GM23338 (cell line): Measurements from ENCODE around the gene IL9. TPM values are rescaled to one million over a fixed set of nuclear protein-coding genes. Genes with fewer than 3 reads are reported as not detected.

ENCODE experiments used
- ATAC-seq: fragments of 200-7000 bp; cut with Tn5 transposase; 3 replicates; pipeline ENCODE4 v1.9.1; 2020
- DNase-seq: peaks from one replicate; pipeline ENCODE4 v3.0.0-alpha.2; 2015; ENCODE audit warnings: low spot score
- H2AFZ ChIP-seq: fragments of 200-600 bp; sonication (generic); 2 replicates; pipeline ENCODE4 v1.8.0; 2016; ENCODE audit warnings: antibody characterized with exemption, mild to moderate bottlenecking, moderate library complexity
- H3F3A ChIP-seq: fragments of 200-600 bp; sonication (generic); replicated peaks from 2 replicates; pipeline ENCODE4 v1.8.0; 2017; ENCODE audit warnings: antibody characterized with exemption, mixed run types, low read depth
- H3K27ac ChIP-seq: fragments of 200-600 bp; sonication (generic); 2 replicates; pipeline ENCODE4 v1.6.1; 2016; ENCODE audit warnings: low read depth
- H3K27me3 ChIP-seq: fragments of 200-600 bp; sonication (generic); 2 replicates; pipeline ENCODE4 v1.8.0; 2016; ENCODE audit warnings: mild to moderate bottlenecking, mixed run types, moderate library complexity; ENCODE audit not compliant: insufficient read depth
- H3K36me3 ChIP-seq: fragments of 200-600 bp; sonication (generic); 2 replicates; pipeline ENCODE4 v1.8.0; 2016; ENCODE audit warnings: mild to moderate bottlenecking; ENCODE audit not compliant: insufficient read depth
- H3K4me1 ChIP-seq: fragments of 200-600 bp; sonication (generic); 2 replicates; pipeline ENCODE4 v1.8.0; 2016; ENCODE audit warnings: mild to moderate bottlenecking, moderate library complexity; ENCODE audit not compliant: insufficient read depth
- H3K4me2 ChIP-seq: fragments of 200-600 bp; sonication (generic); 2 replicates; pipeline ENCODE4 v1.7.1; 2017; ENCODE audit warnings: mixed run types
- H3K4me3 ChIP-seq: fragments of 200-600 bp; sonication (generic); 2 replicates; pipeline ENCODE4 v1.6.1; 2016; ENCODE audit warnings: mixed run types
- H3K79me2 ChIP-seq: fragments of 200-600 bp; sonication (generic); replicated peaks from 2 replicates; pipeline ENCODE4 v1.8.0; 2017; ENCODE audit warnings: mild to moderate bottlenecking; ENCODE audit not compliant: insufficient read depth
- H3K9me2 ChIP-seq: fragments of 200-600 bp; sonication (generic); 2 replicates; pipeline ENCODE4 v1.8.0; 2017; ENCODE audit not compliant: insufficient read depth
- H4K20me1 ChIP-seq: fragments of 200-600 bp; sonication (generic); replicated peaks from 2 replicates; pipeline ENCODE4 v1.8.0; 2017; ENCODE audit warnings: mild to moderate bottlenecking; ENCODE audit not compliant: insufficient read depth
- H3K27ac Mint-ChIP-seq: 2 replicates; pipeline ENCODE4 v1.8.0; 2020; ENCODE audit warnings: inconsistent platforms, mild to moderate bottlenecking, moderate library complexity, mixed read lengths
- H3K27me3 Mint-ChIP-seq: 3 replicates; pipeline ENCODE4 v1.8.0; 2022; ENCODE audit warnings: low read depth, mild to moderate bottlenecking, moderate library complexity, mixed read lengths, inconsistent platforms; ENCODE audit not compliant: insufficient read depth, poor library complexity
- H3K36me3 Mint-ChIP-seq: 3 replicates; pipeline ENCODE4 v1.8.0; 2021; ENCODE audit warnings: low read depth, mild to moderate bottlenecking, inconsistent platforms, moderate library complexity, mixed read lengths
- H3K4me1 Mint-ChIP-seq: 3 replicates; pipeline ENCODE4 v1.8.0; 2020; ENCODE audit warnings: mild to moderate bottlenecking, inconsistent platforms, mixed read lengths
- H3K4me3 Mint-ChIP-seq: 3 replicates; pipeline ENCODE4 v1.8.0; 2021; ENCODE audit warnings: moderate library complexity, mild to moderate bottlenecking, inconsistent platforms, mixed read lengths
- H3K9me3 Mint-ChIP-seq: 3 replicates; pipeline ENCODE4 v1.8.0; 2020; ENCODE audit warnings: moderate library complexity, mild to moderate bottlenecking, inconsistent platforms, mixed read lengths
- CREB1 ChIP-seq: fragments of 250-450 bp; sonication (Bioruptor Pico); IDR thresholded peaks from 2 replicates; pipeline ENCODE4 v1.5.0; 2020; ENCODE audit warnings: low read depth, mild to moderate bottlenecking, moderate library complexity
- CTCF ChIP-seq, 2 experiments: fragments of 200-600 bp in 1 of 2; sonication (generic) in 1 of 2; conservative IDR thresholded peaks; 2 replicates each; pipeline versions ENCODE4 v1.5.1 to v1.6.1; 2016 to 2017; ENCODE audit warnings: antibody characterized with exemption in 2 of 2, low read depth in 2 of 2, mild to moderate bottlenecking in 2 of 2, moderate library complexity in 1 of 2
- EZH2 ChIP-seq: fragments of 200-600 bp; sonication (generic); IDR thresholded peaks from one replicate; pipeline ENCODE4 v1.8.0; 2017; ENCODE audit warnings: antibody characterized with exemption, mild to moderate bottlenecking, low read depth; ENCODE audit not compliant: unreplicated experiment
- EZH2phosphoT487 ChIP-seq: fragments of 200-600 bp; sonication (generic); IDR thresholded peaks from one replicate; pipeline ENCODE4 v1.8.1; 2018; ENCODE audit warnings: antibody characterized with exemption; ENCODE audit not compliant: unreplicated experiment
- JUNB ChIP-seq: IDR thresholded peaks from one replicate; pipeline ENCODE4 v1.6.1; 2016; ENCODE audit warnings: antibody characterized with exemption; ENCODE audit not compliant: unreplicated experiment
- NANOG ChIP-seq: IDR thresholded peaks from 2 replicates; pipeline ENCODE4 v1.6.1; 2016; ENCODE audit warnings: antibody characterized with exemption, borderline replicate concordance
- POLR2AphosphoS5 ChIP-seq: IDR thresholded peaks from 2 replicates; pipeline ENCODE4 v1.6.1; 2016; ENCODE audit warnings: antibody characterized with exemption, low read depth
- STAT1 ChIP-seq: IDR thresholded peaks from one replicate; pipeline ENCODE4 v1.6.1; 2016; ENCODE audit warnings: antibody characterized with exemption; ENCODE audit not compliant: unreplicated experiment
- ZNF114 ChIP-seq: fragments of 250-450 bp; sonication (Bioruptor Pico); IDR thresholded peaks from 2 replicates; pipeline ENCODE4 v1.5.0; 2020; ENCODE audit warnings: mild to moderate bottlenecking, moderate library complexity
- ZNF331 ChIP-seq: fragments of 250-450 bp; sonication (Bioruptor Pico); IDR thresholded peaks from 2 replicates; pipeline ENCODE4 v1.5.0; 2020; ENCODE audit warnings: low read depth, mild to moderate bottlenecking, moderate library complexity
- ZNF462 ChIP-seq: fragments of 250-450 bp; sonication (Bioruptor Pico); IDR thresholded peaks from 2 replicates; pipeline ENCODE4 v1.5.0; 2020; ENCODE audit warnings: mild to moderate bottlenecking, moderate library complexity
- polyA plus RNA-seq: library from polyadenylated mRNA; unstranded; fragments of >200 nt; fragmentation: Nextera tagmentation; extraction: Ambion mirVana; gene quantifications from 2 replicates; pipeline ENCODE4 v1.2.1, GENCODE V29; 2016
- total RNA-seq: library from RNA; depleted of rRNA; stranded (reverse); fragments of >200 nt; shearing (Covaris generic); gene quantifications from 2 replicates; pipeline ENCODE4 v1.2.3, GENCODE V29; 2014
- TF ChIP-seq, protein P1 (sequence below): IDR thresholded peaks from one replicate; pipeline ENCODE4 v1.6.1; 2018; ENCODE audit warnings: antibody characterized with exemption; ENCODE audit not compliant: unreplicated experiment
- TF ChIP-seq, protein P2 (sequence below): IDR thresholded peaks from 2 replicates; pipeline ENCODE4 v1.6.1; 2016; ENCODE audit warnings: antibody characterized with exemption

Gene IL9
- total and polyA plus RNA-seq, 2 experiments from 2014 or later, result not detected

- 0 out of 2 replicates have a peak, but pooled peaks cover 5% of the 10 kb centered on the region for H3K9me2 ChIP-seq
- Mint-ChIP-seq H3K27me3 (no peaks in the 10 kb centered on the region), H3K36me3 (no peaks in the 10 kb centered on the region), H3K27ac (no peak overlapping the region), H3K9me3 (no peaks in the 10 kb centered on the region), H3K4me3 (no peak overlapping the region), H3K4me1 (no peaks in the 10 kb centered on the region)
- H3K36me3 ChIP-seq, result no peaks in the 10 kb centered on the region
- H3F3A ChIP-seq, result no peaks in the 10 kb centered on the region
- H3K4me2 ChIP-seq, result no peak overlapping the region
- H4K20me1 ChIP-seq, result no peaks in the 10 kb centered on the region
- H3K27me3 ChIP-seq, result no peaks in the 10 kb centered on the region
- no peak overlapping the region for H3K27ac ChIP-seq
- no peaks in the 10 kb centered on the region for H3K4me1 ChIP-seq
- H2AFZ ChIP-seq, result no peak overlapping the region
- H3K4me3 ChIP-seq, result no peak overlapping the region
- TF ChIP-seq STAT1, result no peak
- TF ChIP-seq CREB1 (CRISPR knock-in tag), result no peak
- no peak for TF ChIP-seq NANOG
- TF ChIP-seq, protein P1, sequence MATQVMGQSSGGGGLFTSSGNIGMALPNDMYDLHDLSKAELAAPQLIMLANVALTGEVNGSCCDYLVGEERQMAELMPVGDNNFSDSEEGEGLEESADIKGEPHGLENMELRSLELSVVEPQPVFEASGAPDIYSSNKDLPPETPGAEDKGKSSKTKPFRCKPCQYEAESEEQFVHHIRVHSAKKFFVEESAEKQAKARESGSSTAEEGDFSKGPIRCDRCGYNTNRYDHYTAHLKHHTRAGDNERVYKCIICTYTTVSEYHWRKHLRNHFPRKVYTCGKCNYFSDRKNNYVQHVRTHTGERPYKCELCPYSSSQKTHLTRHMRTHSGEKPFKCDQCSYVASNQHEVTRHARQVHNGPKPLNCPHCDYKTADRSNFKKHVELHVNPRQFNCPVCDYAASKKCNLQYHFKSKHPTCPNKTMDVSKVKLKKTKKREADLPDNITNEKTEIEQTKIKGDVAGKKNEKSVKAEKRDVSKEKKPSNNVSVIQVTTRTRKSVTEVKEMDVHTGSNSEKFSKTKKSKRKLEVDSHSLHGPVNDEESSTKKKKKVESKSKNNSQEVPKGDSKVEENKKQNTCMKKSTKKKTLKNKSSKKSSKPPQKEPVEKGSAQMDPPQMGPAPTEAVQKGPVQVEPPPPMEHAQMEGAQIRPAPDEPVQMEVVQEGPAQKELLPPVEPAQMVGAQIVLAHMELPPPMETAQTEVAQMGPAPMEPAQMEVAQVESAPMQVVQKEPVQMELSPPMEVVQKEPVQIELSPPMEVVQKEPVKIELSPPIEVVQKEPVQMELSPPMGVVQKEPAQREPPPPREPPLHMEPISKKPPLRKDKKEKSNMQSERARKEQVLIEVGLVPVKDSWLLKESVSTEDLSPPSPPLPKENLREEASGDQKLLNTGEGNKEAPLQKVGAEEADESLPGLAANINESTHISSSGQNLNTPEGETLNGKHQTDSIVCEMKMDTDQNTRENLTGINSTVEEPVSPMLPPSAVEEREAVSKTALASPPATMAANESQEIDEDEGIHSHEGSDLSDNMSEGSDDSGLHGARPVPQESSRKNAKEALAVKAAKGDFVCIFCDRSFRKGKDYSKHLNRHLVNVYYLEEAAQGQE, result no peak
- TF ChIP-seq EZH2, result no peak
- no peak for TF ChIP-seq ZNF114
- TF ChIP-seq EZH2phosphoT487, result no peak
- TF ChIP-seq CTCF (conservative IDR thresholded peaks at IDR 0.05; ENCODE audit: low read depth in 2 of 2), result no peak
- TF ChIP-seq, protein P2, sequence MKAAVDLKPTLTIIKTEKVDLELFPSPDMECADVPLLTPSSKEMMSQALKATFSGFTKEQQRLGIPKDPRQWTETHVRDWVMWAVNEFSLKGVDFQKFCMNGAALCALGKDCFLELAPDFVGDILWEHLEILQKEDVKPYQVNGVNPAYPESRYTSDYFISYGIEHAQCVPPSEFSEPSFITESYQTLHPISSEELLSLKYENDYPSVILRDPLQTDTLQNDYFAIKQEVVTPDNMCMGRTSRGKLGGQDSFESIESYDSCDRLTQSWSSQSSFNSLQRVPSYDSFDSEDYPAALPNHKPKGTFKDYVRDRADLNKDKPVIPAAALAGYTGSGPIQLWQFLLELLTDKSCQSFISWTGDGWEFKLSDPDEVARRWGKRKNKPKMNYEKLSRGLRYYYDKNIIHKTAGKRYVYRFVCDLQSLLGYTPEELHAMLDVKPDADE, result no peak
- no peak for TF ChIP-seq JUNB
- no peak for TF ChIP-seq ZNF462 (CRISPR knock-in tag)
- TF ChIP-seq POLR2AphosphoS5, result no peak
- TF ChIP-seq ZNF331 (CRISPR knock-in tag), result no peak
- ATAC-seq, result no peak
- DNase-seq, result no peak
- no peaks in the 10 kb centered on the region for H3K79me2 ChIP-seq
Observed at GRCh38 chr5:135866016-135866415, 29.6 kb downstream of the IL9 start.
